Peyer's patch (tissue), 4 donors: ENCODE data around the gene CORO7.

Experiments used
- CTCF ChIP-seq, 6 experiments: fragments of 450-650 bp in 4 of 6; fragments of 200-600 bp in 2 of 6; sonication (generic) in 1 of 6; IDR thresholded peaks; one replicate each; pipeline ENCODE4 v1.5.1; 2017 to 2019; ENCODE audit warnings: antibody characterized with exemption in 6 of 6, mild to moderate bottlenecking in 3 of 6, moderate library complexity in 1 of 6
- POLR2A ChIP-seq, 2 donors: fragments of 450-650 bp; IDR thresholded peaks; one replicate each; pipeline ENCODE4 v1.5.1; 2017; ENCODE audit warnings: antibody characterized with exemption in 2 of 2, mild to moderate bottlenecking in 2 of 2, moderate library complexity in 2 of 2

- TF ChIP-seq CTCF (IDR thresholded peaks at IDR 0.05) = no peak
- no peak for TF ChIP-seq POLR2A (IDR thresholded peaks at IDR 0.05)
Observed at GRCh38 chr16:4431023-4431422, 14.6 kb upstream of the CORO7 start.
